ENCODE measurements around the gene TRMT10A. TPM values are rescaled to one million over a fixed set of nuclear protein-coding genes. Genes with fewer than 3 reads are reported as not detected.

The TRMT10A gene
- total RNA-seq, 1 experiment from 2014 or later: 4.6 TPM

DNA sequence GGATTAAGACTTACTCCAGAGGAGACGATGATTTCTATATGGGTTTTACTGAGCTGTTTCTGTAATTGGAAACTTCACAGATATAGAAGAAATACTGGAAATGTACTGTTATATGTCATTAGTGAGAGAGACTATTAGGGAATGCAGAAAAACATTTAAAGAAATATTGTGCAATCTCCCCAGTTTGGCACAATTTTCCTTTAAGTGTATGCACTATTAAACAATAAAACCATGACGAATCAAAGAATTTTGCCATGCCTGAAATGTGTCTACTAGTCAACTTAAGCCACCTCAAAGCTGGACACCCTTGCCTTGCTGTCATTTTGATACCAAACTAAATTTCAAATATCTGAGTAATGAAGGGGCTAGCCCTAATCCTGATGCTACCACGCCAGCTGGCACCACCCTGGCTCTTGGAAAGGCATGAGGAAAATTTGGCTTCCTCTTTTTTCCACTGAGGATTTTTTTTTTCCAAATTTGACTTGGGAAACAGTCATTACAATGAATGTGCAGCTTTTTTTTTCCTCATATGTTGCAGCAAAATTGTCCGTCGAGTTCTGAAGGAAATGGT, 46.9 kb upstream of the TRMT10A start:
- H3K4me1 Mint-ChIP-seq: peaks cover 0 to 2% of the 10 kb centered on the region in 2 experiments; a peak in 1 of 4 replicates
- H3K27ac Mint-ChIP-seq: no peak overlapping the region
- H3K79me1 ChIP-seq (ENCODE audit: insufficient read depth, low read depth, low read length, poor library complexity, severe bottlenecking): no peaks in the 10 kb centered on the region
- H4K91ac ChIP-seq (ENCODE audit: insufficient read length, low read depth, low read length): no peak overlapping the region
- no peak for DNase-seq
- H3K9me3 Mint-ChIP-seq: no peaks in the 10 kb centered on the region
- H4K20me1 ChIP-seq (ENCODE audit: control insufficient read depth, insufficient read depth, insufficient read length): no peaks in the 10 kb centered on the region
- H4K8ac ChIP-seq (replicated peaks; ENCODE audit: insufficient read length, low read depth, low read length): no peak overlapping the region
- no peak overlapping the region for H2BK120ac ChIP-seq (ENCODE audit: low read depth, low read length, poor library complexity, severe bottlenecking)
- H3K27me3 ChIP-seq (ENCODE audit: insufficient read depth, low read length): no peaks in the 10 kb centered on the region
- no peaks in the 10 kb centered on the region for H3K36me3 Mint-ChIP-seq (ENCODE audit: insufficient read depth in 1 of 3, low read depth in 3 of 3)
- no peak overlapping the region for H3K56ac ChIP-seq (ENCODE audit: insufficient read length, low read depth, low read length)
- H3K9me3 ChIP-seq (ENCODE audit: control insufficient read depth, low read depth, low read length): no peaks in the 10 kb centered on the region
- H2BK20ac ChIP-seq (ENCODE audit: low read depth, low read length, poor library complexity, severe bottlenecking): no peak overlapping the region
- H3K14ac ChIP-seq (ENCODE audit: insufficient read depth, low read length): no peak overlapping the region
- H2BK15ac ChIP-seq (ENCODE audit: low read depth, low read length): no peak overlapping the region
- no peak overlapping the region for H3K4me3 Mint-ChIP-seq
- no peak overlapping the region for H2BK12ac ChIP-seq (ENCODE audit: insufficient read length, low read depth, low read length)
- no peak overlapping the region for H3K4ac ChIP-seq (ENCODE audit: low read depth, low read length)
- H3K79me2 ChIP-seq (ENCODE audit: insufficient read depth, low read length): no peaks in the 10 kb centered on the region
- H3K4me2 ChIP-seq (ENCODE audit: insufficient read depth, insufficient read length, low read length): no peak overlapping the region
- H3K23ac ChIP-seq (ENCODE audit: insufficient read length, low read depth, low read length): no peak overlapping the region
- H2AK5ac ChIP-seq (ENCODE audit: insufficient read length, low read length): no peak overlapping the region
- H2AFZ ChIP-seq (ENCODE audit: low read length): no peak overlapping the region
- no peak overlapping the region for H3T11ph ChIP-seq (ENCODE audit: low read length)
- no peak overlapping the region for H3K9ac ChIP-seq (ENCODE audit: extremely low read depth, insufficient read length, low read length)
- H2BK5ac ChIP-seq (ENCODE audit: insufficient read length, low read length): no peak overlapping the region
- H3K4me1 ChIP-seq (ENCODE audit: insufficient read depth, low read length): no peaks in the 10 kb centered on the region
- H3K27me3 Mint-ChIP-seq (ENCODE audit: low read depth): no peaks in the 10 kb centered on the region
- H4K5ac ChIP-seq (ENCODE audit: insufficient read length, low read depth, low read length): no peak overlapping the region
- no peak overlapping the region for H3K27ac ChIP-seq (ENCODE audit: insufficient read length, low read depth, low read length)
- no peaks in the 10 kb centered on the region for H3K23me2 ChIP-seq (ENCODE audit: insufficient read length, low read depth, low read length, poor library complexity, severe bottlenecking)
- TF ChIP-seq, protein P1, sequence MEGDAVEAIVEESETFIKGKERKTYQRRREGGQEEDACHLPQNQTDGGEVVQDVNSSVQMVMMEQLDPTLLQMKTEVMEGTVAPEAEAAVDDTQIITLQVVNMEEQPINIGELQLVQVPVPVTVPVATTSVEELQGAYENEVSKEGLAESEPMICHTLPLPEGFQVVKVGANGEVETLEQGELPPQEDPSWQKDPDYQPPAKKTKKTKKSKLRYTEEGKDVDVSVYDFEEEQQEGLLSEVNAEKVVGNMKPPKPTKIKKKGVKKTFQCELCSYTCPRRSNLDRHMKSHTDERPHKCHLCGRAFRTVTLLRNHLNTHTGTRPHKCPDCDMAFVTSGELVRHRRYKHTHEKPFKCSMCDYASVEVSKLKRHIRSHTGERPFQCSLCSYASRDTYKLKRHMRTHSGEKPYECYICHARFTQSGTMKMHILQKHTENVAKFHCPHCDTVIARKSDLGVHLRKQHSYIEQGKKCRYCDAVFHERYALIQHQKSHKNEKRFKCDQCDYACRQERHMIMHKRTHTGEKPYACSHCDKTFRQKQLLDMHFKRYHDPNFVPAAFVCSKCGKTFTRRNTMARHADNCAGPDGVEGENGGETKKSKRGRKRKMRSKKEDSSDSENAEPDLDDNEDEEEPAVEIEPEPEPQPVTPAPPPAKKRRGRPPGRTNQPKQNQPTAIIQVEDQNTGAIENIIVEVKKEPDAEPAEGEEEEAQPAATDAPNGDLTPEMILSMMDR (conservative IDR thresholded peaks at IDR 0.05): no peak
- H3K18ac ChIP-seq (ENCODE audit: insufficient read length, low read depth, low read length): no peak overlapping the region
- no CpG with 5 or more reads among the region's 5 CpGs for WGBS (ENCODE audit: extremely low coverage, insufficient read length, low lambda C conversion rate)

Measured in H9 (cell line).